Right renal cortex interstitium (tissue), 3 donors: ENCODE data around the gene RARB. TPM values are rescaled to one million over a fixed set of nuclear protein-coding genes. Genes with fewer than 3 reads are reported as not detected.

Experiments
- DNase-seq, 3 donors: peaks; one replicate each; pipeline ENCODE4 v3.0.0-alpha.2; 2013; ENCODE audit warnings: low read depth in 3 of 3, low spot score in 2 of 3
- polyA plus RNA-seq, 3 donors: library from polyadenylated mRNA; unstranded; fragments of 120-200 nt; gene quantifications; one replicate each; pipeline ENCODE4 v1.2.1, GENCODE V29; 2013; ENCODE audit not compliant: insufficient read length in 3 of 3

Gene RARB
- polyA plus RNA-seq, 3 donors = 51.1 to 58.1 (median 57.0) TPM

DNA sequence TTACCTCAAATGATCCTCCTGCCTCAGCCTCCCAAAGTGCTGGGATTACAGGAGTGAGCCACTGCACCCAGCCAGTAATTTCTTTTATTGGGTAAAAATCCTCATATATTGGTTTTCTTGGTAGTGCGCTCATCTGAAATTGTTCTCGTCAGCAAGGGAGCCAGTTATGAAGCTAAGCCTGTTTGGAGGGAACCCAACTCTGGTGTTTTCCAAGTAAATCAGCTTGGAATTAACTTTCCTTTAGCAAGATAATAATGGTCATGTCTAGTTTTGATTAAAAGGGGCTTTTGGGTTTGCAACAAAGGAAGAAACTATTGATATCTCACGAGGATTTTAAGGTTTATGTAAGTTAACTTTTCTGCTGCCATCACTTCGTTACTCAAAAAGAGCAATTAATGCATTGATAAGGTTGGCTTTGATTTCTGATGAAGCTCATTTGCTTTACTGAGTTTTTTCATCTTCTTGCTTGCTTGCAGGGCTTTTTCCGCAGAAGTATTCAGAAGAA is 72.7 kb downstream of the RARB start:
- DNase-seq = no peak

- no peak for DNase-seq
Observed at GRCh38 chr3:25502233-25502632, 74.2 kb downstream of the RARB start.

DNA sequence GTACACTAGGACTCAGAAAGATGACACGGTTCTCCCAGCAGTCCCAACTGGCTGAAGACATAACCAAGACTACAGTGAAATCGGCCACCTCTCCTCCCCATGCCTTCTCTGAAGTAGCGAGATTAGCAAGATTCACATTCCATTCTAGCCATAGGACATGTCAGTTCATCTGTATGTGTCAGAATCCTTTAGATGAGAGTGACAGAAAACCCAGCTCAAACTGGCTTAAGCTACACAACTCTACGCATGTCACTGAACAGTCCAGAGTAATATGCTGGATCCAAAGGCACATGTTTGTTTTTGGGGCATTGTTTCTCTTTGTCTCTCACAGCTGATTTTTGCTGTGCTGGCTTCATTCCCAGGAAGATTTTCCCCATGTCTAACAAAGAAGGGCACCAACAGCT is 75.8 kb downstream of the RARB start:
- no peak for DNase-seq

DNA sequence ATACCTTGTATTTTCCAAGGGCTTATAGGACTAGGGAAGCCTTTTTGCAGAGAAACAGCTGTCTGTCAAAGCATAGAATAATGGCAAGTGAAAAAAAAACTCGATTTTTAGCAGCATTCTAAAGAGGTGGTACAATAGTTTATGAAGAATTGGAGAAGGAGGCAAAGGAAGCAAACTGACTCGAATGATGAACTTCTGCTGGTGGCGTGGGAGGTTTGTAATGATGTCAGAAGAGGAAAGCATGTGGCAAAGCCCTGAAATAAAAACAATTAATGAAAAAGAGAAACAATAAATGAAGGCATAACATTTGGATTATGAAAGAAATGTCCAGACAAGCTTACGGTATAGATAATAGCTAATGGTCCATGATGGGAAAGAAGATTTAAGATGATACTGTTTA is 77.5 kb downstream of the RARB start:
- DNase-seq = no peak

- no peak for DNase-seq
Observed at GRCh38 chr3:25507811-25508210, 79.7 kb downstream of the RARB start.

DNA sequence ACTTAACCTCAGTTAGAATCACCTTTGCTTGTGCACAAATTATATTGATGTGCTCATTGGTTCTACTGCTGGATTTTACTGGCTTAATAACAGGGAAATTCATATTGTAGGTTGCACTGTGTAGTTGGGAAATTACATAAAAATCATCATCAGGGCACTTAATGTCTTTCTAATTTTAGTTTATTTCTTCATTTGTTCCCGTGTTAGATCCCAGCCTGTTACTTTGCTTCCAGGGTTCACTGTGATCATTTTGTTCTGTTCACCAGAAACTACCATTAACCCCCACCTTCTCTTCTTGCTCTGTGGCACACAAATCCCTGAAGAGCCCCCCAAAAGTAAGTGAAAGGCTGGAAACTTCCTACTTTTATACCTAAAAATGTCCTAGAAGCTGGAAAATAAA is 80.4 kb downstream of the RARB start:
- DNase-seq = no peak

GRCh38 chr3:25508901-25509300 is 80.8 kb downstream of the RARB start:
- DNase-seq = no peak

- no peak for DNase-seq
Observed at GRCh38 chr3:25510797-25511196, 82.7 kb downstream of the RARB start.

DNA sequence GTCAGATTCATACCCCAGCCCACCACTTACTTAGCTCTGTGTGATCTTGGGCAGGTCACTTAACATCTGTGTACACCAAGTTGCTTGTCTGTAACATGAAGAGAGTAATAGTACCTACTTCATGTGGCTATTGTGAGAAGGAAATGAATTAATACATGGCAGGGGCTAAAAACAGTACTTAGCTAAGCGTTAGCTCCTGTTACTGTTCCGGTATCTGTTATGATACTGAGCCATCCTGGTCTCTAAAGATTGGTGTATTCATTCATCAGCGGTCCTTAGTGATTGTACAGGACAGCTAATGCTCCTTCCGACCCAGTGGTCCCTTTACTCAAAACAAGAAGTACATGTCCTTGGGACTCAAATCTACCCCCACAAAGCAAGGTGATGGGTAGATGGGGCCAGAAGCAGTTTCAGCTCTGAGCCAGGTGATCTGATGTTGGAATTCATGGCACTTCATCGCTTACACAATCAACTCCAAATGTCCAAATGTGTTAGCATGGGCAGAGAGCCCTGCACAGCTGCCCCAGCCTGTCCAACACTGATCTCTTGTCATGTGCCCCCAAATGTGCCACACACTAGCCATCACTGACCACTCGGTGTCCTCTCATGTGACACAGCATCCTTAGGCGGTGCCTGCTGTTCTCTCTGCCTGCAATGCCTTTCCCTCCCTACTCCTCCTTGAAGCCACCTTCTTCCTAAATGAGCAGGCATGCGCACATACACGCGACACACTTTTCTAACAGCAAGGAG is 84.1 kb downstream of the RARB start:
- no peak for DNase-seq

DNA sequence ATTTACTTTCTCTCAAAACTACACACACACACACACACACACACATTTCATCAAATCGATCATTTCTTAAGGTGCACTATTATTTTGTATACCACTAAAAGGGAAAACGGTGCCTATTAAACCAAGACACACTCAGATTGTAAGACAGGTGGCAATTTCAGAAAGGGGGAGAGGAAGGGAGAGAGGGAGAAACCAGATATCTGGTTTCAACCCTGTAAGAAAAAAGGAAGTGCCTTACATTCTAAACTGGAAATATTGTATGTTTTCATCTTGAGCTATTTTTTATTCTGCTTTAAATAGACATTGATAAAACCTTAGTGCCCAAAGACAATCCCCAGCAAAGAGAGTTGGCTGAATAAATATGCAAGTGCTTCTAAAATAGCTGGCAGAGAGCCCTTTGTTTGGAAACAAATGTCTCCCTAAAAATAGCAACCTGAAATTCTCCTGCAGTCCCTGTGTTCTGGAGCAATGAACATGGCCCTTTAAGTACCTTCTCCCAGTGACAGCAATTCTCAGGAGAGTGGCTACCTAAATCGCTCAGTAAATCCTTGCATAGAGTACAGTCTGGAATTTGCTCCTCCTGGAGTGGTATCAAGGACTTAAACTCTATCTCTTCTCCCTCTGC is 85.7 kb downstream of the RARB start:
- no peak for DNase-seq

- no peak for DNase-seq
Observed at GRCh38 chr3:25515171-25515570, 87.1 kb downstream of the RARB start.

GRCh38 chr3:25520926-25521559 is 93.0 kb downstream of the RARB start:
- no peak for DNase-seq

DNA sequence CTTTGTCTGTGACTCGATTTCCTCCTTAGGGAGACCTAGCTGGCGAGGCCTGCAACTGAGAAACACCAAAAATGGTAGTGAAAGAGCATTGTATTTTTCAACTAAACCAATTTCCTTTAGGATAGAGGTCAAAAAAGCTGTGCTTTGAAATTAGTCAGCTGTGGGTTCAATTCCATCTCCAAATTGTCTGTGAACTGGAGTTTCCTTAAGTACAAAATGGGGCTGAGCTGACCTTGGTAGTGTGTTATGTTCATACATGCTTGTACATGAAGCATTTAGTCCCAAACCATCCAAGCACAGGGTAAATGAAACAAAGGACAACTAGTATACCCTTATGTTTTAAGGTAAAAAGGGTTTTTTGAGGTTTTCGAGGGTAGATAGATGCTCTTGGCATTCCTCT is 99.3 kb downstream of the RARB start:
- DNase-seq = no peak

DNA sequence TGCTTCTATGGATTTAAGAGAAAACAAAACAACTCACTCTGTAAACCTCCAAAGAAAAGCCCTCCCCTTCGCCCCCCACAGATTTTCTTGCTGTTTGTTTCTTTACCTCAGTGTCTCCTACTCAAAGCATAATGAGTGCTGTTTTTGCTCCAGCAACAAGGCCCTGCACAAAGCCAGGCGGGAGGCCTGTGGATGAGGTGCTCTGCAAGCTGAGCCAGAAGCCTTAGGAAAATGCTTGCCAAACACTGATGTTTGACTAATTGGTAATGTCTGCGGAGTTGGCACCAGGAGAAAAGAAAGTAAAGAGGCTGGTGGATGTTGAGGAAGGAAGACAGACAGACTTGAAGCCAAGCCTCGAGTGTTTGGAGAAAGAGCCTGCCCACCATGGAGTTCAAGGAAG is 99.7 kb downstream of the RARB start:
- no peak for DNase-seq

DNA sequence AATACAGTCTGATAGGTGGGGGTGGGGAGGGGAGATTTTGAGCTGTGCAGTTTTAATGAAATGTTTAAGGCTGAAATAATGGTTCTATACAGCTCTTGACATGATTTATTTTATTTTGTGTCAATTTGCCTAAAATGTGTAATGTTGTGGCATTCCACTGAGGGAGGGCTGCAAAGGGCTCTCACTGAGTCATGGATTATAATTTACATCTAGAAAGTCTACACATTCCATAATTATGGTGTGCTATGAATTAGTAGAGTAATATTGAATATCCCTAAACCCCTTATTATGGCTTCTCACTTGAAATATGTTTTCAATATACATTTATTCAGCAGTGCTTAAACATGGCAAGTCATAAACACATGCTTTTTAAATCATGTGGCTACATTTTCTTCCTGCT is 103.9 kb downstream of the RARB start:
- no peak for DNase-seq

GRCh38 chr3:25532431-25533162 is 104.5 kb downstream of the RARB start:
- DNase-seq = no peak

GRCh38 chr3:25533399-25533798 is 105.3 kb downstream of the RARB start:
- no peak for DNase-seq

- no peak for DNase-seq
Observed at GRCh38 chr3:25534007-25534406, 105.9 kb downstream of the RARB start.

DNA sequence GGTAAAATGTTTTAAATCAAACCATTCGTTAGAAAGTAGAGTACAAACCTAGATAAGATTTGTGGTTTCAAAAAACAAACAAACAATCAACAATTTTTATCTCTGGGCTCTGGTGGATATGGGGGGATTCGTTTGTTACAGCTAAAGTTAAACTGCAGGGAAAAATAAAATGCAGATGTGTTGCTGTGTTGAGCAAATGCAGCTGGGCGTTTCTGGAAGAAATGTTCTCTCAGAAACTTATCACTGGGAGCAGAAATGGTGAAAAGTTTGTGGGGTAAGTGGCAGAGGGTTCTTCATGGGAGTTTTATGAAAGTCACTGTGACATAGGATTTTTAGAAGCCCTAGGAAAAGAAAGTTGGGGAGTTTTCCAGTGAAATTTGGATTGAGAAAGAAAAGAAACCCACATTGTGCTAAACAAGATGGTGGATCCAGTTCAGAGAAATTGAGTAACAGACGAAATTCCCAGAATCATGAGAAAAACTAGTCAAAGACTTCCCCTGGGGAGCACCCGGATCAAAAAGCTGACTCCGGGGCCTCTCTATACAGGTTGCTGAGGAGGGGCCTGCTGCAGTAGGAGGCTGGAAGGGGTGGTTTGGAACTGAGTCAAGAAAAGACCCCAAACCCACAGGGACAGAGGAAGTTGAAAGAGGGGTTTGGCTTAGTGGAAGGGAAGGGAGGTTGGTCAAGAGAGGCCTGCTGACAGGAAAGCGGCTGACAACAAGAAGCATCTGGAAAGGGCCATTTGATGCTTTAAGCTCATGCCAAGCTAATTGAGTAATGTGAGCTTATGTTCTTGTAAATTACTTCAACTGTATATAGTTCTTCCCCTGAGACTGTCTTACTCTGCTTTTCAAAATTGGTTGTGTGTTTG is 108.7 kb downstream of the RARB start:
- DNase-seq = peak in 1 of 3 donors; percentile 45

- DNase-seq = no peak
Observed at GRCh38 chr3:25537516-25537915, 109.5 kb downstream of the RARB start.
